Activated naive CD4-positive, alpha-beta T cell treated with anti-CD3 and anti-CD28 coated beads, Interleukin-2, amount 50 U/mL, for 72 hours (primary cell): Measurements from ENCODE around the gene VGLL4. TPM values are rescaled to one million over a fixed set of nuclear protein-coding genes. Genes with fewer than 3 reads are reported as not detected.
"Not testable (repeated sequence)": the region's sequence is repeated elsewhere in the genome, so short reads cannot be mapped to it uniquely, and the experiment has no call there.

Experiments
- ATAC-seq, 2 donors: fragments of 150-1000 bp; cut with Tn5 transposase; 2 replicates each; pipeline ENCODE4 v1.10.0; 2021; ENCODE audit warnings: mild to moderate bottlenecking in 2 of 2, moderate library complexity in 2 of 2
- DNase-seq, 2 donors: peaks; one replicate each; pipeline ENCODE4 v3.0.0; 2021 to 2022; ENCODE audit warnings: low spot score in 2 of 2
- H3K27ac Mint-ChIP-seq, 2 donors: one replicate each; pipeline ENCODE4 v1.8.0; 2022; ENCODE audit warnings: mild to moderate bottlenecking in 2 of 2, mixed read lengths in 2 of 2
- H3K36me3 Mint-ChIP-seq, 2 donors: one replicate each; pipeline ENCODE4 v1.8.0; 2022; ENCODE audit warnings: mixed read lengths in 2 of 2
- H3K9me3 Mint-ChIP-seq, 2 donors: one replicate each; pipeline ENCODE4 v1.8.0; 2022; ENCODE audit warnings: mixed read lengths in 2 of 2
- total RNA-seq, 2 donors: library from RNA; stranded (reverse); gene quantifications; one replicate each; pipeline ENCODE4 v1.2.3, GENCODE V29; 2022

Gene VGLL4
- total RNA-seq, 2 donors from 2014 or later = 14.8 to 24.9 TPM

DNA sequence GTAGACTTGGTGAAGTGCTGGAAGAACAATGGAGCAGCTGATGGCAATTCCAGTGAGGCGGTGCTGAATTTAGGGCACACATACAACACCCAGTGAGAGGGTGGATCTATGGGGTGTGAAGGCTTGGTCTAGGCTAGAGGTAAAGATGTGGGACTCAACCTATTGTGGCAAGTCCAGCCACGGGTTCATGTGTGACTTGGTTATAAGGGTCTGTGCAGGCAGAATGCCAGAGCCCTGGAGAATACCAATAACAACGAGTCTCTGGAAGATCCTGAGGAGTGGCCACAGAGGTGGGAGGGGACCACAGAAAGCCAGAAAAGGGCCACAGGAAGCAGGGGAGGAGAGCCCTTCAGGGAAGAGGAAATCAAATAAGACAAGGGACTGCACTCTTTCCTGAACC is 55.0 kb downstream of the VGLL4 start:
- ATAC-seq (no peak), DNase-seq (no peak)
- Mint-ChIP-seq H3K36me3 (peaks cover 0 to 14% of the 10 kb centered on the region in 2 donors), H3K27ac (peak overlapping the region; percentile 48 to 63), H3K9me3 (no peaks in the 10 kb centered on the region)

DNA sequence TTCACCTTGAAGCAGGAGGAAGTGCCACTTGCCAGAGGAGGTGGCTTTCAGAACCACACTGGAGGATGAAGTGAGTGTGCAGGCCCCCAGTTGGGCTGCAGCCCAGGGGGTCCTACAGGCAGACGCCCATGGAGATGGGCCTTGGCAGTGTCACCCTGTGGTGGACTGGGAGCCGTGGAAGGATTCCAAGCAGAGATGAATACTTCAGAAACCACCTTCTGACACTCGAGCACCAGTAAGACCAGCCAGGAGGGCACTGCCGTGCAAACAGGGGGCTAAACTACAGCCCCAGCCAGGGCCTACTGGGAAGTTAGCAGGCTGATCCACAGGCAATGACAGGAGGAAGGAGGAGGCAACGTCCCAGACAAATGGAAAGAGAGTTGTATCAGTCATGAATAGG is 55.4 kb downstream of the VGLL4 start:
- H3K36me3 Mint-ChIP-seq = peaks cover 0 to 14% of the 10 kb centered on the region in 2 donors
- ATAC-seq = no peak
- no peaks in the 10 kb centered on the region for H3K9me3 Mint-ChIP-seq
- no peak for DNase-seq
- peak overlapping the region in 1 of 2 donors; percentile 48 for H3K27ac Mint-ChIP-seq

DNA sequence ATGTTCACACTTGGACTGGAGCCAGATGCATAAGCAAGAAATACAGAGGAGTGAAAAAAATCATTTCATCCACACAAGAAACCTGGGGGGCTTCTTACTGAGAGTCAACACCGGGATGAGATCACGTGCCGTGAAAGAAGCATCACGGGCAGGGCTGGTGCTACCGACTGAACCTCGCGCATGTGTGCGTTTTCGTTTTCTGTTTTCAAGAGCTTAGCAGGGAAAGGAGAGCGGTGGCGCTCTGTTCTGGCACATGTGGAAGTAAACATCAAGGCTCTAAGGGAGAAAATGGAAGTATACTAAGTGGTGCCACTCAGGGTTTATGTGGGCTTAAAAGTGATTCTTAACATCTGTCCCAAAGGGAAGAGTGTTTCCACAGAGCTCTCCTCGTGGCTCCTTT is 55.9 kb downstream of the VGLL4 start:
- H3K36me3 Mint-ChIP-seq = peaks cover 0 to 14% of the 10 kb centered on the region in 2 donors

DNA sequence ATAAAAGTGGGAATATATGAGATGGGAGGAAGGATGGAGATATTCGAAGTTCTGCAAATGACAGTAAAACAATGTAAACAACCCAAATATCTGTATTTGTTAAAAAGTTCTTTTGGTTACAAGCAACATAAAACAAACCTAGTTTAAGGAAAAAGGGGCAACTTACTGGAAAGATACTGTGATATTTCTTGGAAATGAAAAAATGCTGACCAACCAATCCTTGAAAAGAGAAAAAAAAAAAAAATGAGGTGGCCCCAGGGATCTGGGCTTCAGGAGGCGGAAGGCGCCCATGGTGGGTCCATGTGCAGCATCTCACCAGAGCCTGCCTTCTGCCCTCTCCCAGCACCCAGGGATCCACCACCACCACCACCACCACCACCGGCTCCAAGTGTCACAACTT is 59.1 kb downstream of the VGLL4 start:
- Mint-ChIP-seq H3K36me3 (peaks cover 0 to 14% of the 10 kb centered on the region in 2 donors), H3K9me3 (no peaks in the 10 kb centered on the region), H3K27ac (no peak overlapping the region)
- DNase-seq (no peak), ATAC-seq (no peak)

More for the DNA sequence above, 55.9 kb downstream of the VGLL4 start:
- ATAC-seq (no peak), DNase-seq (no peak)
- H3K9me3 Mint-ChIP-seq = no peaks in the 10 kb centered on the region
- peak overlapping the region in 1 of 2 donors; percentile 48 for H3K27ac Mint-ChIP-seq

DNA sequence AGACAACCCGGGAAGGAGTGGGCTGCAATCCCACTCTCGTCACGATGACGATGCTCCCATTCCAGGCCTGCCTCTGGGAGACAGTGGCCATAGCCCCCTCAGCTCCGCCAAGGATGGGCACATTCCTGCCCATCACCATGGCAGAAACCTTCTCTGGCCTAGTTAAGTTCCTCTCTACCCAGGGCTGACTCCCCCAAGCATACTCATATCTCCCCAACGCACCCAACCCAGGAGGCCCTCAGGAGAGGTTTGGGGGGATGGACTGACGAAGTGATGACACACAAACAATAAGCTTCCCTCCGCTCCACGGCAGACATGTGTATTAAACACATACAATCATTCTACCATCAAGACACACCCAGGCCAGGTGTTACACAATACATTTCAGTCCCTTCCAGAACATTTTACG is 60.1 kb downstream of the VGLL4 start:
- H3K36me3 Mint-ChIP-seq = peaks cover 0 to 14% of the 10 kb centered on the region in 2 donors
- no peaks in the 10 kb centered on the region for H3K9me3 Mint-ChIP-seq
- ATAC-seq = no peak
- no peak for DNase-seq
- H3K27ac Mint-ChIP-seq = no peak overlapping the region

DNA sequence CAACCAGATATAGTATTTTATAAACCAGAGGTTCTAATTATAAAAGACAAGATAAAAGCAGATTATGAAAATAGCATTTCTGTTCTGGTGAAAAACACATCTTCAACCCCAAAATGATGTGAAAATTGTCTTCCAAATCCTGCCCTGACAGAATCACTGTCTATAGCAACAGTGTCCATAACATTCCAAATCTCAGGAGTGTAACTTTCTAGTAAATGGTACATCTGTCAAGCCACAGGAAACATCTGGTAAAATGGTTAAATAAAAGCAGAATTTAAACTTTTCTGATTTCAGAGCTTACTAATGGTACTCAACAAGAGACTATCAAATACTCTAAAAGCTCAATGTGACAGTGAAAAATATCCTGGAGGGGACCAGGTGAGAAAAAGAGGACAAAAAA is 60.5 kb downstream of the VGLL4 start:
- ATAC-seq = no peak

DNA sequence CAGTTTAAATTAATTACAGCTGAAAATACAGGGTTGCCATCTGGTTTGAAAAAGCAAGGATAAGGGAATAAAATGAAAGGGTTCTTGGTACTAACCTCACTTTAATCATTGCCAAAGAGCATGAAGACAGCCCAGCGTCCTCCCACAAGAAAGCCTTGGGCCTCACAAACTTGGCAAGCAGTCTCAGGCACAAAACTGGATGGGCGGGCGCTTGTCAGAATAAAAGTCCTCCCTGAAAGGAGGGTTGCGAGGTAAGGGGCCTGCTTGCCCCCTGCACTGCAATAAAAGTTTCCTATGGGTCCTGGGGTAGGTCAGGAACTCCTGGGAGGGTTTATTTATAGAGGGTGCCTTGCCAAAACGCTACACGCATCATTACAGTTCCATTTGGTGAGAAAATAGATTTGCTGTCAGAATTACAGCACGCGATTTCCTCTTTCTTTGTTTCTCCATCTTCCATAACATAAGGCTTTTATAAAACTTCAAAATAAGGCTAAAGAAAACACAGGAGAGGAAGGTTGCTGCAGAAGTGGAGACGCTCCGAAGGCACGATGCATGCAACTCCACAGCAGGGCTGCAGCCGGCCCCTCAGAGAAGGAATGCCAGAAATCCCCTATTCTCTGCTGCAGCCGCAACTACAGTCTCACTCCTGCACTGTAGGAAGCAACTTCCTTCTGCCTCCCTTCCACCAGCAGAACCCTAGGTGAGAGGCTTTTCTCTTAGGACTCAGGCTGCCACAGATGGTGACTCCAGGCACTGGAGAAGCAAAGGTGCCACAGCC is 61.3 kb downstream of the VGLL4 start:
- ATAC-seq = peak; percentile 29 to 48
- Mint-ChIP-seq H3K27ac (peak overlapping the region in 1 of 2 donors; percentile 89), H3K36me3 (peaks cover 0 to 8% of the 10 kb centered on the region in 2 donors), H3K9me3 (no peaks in the 10 kb centered on the region)
- no peak for DNase-seq

More for the DNA sequence above, 60.5 kb downstream of the VGLL4 start:
- Mint-ChIP-seq H3K9me3 (no peaks in the 10 kb centered on the region), H3K36me3 (peaks cover 0 to 14% of the 10 kb centered on the region in 2 donors), H3K27ac (no peak overlapping the region)
- DNase-seq = no peak

DNA sequence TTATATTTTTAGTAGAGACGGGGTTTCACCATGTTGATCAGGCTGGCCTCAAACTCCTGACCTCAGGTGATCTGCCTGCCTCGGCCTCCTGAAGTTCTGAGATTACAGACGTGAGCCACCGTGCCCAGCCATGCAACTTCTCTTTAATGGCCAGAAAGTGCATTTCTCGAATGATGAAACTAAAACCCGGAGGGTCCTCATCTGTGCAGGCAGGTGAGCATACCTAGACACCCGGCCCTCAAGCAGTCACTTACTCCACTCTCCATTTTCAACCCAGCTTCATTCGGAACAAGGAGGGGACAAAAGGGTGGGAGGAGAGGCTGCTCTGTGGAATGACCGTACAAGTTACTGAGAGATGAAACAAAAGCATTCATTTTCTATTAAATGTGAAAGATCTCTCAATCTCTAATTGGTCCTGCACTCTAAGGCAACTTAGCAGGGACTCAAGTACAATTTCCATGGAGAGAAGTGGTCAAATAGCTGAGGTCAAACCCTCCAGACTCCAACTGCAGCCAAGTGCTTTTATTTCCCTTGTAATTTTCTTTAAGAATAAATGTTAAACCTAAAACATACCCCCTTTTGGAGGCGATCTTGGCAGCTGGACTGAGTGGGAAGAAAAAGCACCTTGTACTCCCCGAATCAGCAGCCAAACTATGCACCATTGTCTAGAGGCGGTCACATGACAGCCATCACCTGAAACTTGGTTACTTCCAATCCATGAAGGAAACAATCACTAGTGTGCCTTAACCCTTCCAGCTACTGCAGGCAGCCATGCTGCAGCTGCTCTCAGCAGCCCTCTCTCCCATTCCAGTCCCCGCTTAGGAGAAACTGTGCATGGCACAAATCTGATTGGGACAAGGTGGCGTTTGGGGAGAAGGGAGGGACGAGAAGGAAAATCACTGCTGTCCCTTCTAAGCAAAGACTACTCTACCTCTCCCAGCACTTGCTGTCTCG is 62.2 kb downstream of the VGLL4 start:
- H3K9me3 Mint-ChIP-seq = no peaks in the 10 kb centered on the region
- no peak for DNase-seq
- peaks cover 0 to 4% of the 10 kb centered on the region in 2 donors for H3K36me3 Mint-ChIP-seq
- no peak for ATAC-seq
- H3K27ac Mint-ChIP-seq = peak overlapping the region in 1 of 2 donors; percentile 89

DNA sequence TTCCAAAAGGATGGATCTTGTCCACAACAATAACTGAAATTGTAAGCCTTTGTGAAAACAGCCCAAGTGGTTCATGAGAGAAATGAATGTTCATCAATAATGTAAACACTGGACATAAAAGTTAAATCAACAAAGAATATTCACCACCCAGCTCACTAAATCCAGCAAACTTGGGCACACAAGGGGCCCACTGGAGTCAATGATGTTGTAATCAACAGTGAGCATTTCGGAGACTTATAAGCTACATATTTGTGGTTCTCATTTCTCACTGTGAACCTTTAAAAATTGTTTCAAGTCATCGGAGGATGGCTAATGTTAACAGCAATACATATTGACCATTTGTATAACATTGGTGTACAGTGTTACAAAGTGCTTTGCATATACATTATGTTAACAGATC is 63.1 kb downstream of the VGLL4 start:
- H3K9me3 Mint-ChIP-seq = no peaks in the 10 kb centered on the region
- no peak for DNase-seq
- H3K36me3 Mint-ChIP-seq = no peaks in the 10 kb centered on the region
- no peak overlapping the region for H3K27ac Mint-ChIP-seq
- no peak for ATAC-seq

DNA sequence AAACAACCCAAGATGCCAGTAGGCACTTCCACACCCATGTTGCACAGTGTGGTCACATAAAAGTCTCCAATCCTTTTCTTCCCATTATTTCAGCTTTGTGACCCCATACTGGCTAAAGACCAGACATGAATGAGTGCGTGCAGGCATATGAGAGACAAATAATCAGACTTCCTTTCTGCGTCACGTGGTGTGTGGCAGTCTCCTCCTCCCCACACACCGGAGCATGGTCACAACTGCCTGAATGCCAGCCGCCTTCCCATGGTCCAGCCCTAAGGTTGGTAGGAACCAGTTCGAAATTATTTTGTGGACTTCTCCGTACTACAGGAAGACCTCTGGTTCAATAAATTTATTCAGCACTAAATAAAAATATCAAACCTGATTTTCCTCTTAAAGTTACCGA is 65.5 kb downstream of the VGLL4 start:
- ATAC-seq (no peak), DNase-seq (no peak)
- H3K9me3 Mint-ChIP-seq = no peaks in the 10 kb centered on the region
- peak overlapping the region in 1 of 2 donors; percentile 3 for H3K27ac Mint-ChIP-seq
- H3K36me3 Mint-ChIP-seq = no peaks in the 10 kb centered on the region

DNA sequence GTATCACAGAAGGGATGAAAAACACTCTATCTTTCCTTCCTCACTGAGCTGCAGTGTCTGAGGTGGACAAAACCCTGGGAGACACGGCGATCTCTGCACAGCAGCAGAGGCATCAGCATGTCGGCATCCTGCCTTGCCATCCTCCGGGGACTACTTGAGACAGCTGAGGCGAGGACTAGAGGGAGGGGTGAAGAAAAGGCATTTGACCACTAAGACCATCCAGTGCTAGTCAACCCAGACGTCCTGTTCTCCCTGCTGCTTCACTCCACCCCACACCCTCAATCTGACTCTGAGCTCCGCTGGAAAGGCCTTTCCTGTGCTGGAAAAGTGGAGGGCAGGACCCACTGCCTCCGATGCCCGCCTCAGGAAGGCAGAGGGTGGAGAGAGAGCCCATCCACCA is 67.3 kb downstream of the VGLL4 start:
- no peaks in the 10 kb centered on the region for H3K9me3 Mint-ChIP-seq
- peak overlapping the region in 1 of 2 donors; percentile 85 for H3K27ac Mint-ChIP-seq
- H3K36me3 Mint-ChIP-seq = no peaks in the 10 kb centered on the region
- no peak for ATAC-seq
- DNase-seq = no peak

DNA sequence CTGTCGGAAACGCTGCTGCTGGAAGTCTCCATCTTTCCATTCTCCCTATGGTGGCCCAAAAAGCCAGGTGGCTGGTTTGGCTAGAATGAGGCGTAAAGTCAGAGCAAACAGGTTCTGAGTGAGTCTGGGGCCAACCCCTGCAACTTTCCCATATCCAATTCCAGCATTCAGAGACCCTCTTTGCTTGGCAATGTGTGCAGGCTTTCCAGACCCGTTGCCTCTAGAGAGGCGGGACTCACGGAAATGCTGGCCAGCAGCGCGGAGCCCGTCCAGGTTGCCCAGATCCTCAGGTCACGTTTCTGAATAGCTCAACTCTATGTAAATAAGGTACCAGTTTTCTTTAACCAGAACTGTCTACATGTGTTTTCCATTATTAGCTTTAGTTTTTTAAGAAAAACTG is 68.0 kb downstream of the VGLL4 start:
- no peak for ATAC-seq
- no peak for DNase-seq
- Mint-ChIP-seq H3K9me3 (no peaks in the 10 kb centered on the region), H3K27ac (no peak overlapping the region), H3K36me3 (no peaks in the 10 kb centered on the region)

DNA sequence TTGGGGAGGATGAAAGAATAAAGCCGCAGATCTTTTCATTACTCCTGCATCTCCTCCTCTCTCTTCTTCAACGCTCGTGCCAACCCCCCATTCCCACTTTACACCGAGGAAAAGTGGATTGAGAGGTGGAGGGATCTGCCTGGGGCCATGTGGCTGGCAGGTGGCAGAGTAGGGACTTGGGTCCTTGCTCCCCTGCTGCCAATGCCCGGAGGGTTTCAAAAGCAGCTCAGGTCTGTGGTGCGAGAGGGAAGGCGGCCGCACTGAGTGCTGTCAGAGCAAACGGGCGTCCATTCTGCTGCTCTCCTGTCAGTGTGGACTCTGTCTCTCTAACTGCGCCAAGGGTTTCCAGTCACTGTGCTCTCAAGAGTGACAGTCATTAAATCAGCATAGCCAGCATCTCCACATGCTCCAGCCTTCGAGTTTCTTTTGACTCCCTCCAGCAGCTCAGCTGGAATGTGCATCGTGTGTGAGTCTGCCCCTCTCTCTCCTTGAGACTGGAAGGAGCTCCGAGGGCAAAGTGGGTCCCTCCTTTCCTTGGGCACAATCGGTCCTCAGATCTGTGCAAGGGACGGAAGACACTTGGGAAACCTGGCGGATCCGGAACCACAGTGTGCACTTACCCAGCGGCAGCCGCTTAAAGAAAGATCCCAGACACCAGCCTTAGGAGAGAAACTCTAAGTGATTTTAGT is 68.6 kb downstream of the VGLL4 start:
- DNase-seq = no peak
- Mint-ChIP-seq H3K36me3 (no peaks in the 10 kb centered on the region), H3K9me3 (no peaks in the 10 kb centered on the region), H3K27ac (no peak overlapping the region)
- no peak for ATAC-seq

DNA sequence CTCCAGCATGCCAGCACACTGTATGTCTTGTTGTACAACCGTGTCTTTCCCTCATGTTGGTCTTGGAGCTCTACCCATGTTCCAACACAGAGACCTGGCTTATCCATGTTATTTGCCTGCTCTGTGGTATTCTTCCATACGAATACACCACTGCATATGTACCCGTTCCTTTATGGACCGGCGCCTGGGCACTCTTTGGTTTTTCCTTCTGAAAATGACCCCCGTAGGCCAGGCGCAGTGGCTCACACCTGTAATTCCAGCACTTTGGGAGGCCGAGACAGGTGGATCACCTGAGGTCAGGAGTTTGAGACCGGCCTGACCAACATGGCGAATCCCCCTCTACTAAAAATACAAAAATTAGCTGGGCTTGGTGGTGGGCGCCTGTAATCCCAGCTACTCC is 71.1 kb downstream of the VGLL4 start:
- not testable (repeated sequence) for DNase-seq, H3K36me3 Mint-ChIP-seq, ATAC-seq, H3K9me3 Mint-ChIP-seq
- H3K27ac Mint-ChIP-seq = peak overlapping the region in 1 of 2 donors; percentile 84

DNA sequence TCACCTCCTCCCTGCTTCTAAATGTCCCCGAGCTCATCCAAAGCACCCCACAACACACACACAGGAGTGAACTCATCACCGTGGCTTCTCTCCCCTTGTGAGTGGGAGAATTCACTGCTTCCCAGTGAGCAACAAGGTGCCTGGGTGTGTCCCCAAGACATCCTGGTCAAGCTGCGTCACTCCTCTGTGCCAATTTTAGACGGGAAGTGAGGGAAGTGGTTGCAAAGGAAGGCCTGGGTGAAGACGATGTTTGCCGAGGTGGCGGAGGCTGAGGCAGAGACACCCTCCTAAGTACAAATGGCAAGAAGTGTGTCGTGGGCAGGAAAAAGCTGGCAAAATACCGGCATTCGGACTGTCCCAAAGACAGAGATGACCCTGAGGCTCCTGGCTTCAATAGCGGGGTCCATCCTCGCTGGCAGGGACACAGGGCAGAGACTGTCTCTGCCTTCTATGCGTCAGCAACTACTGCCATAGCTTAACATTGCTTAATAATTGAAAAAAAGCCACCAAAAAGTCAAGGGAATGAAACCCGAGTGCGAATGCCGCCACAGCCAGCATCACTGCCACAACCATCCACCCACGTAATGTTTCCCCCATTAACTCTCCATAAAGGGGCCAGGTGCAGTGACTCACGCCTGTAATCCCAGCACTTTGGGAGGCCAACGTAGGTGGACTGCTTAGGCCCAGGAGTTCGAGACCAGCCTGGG is 72.8 kb downstream of the VGLL4 start:
- H3K9me3 Mint-ChIP-seq = no peaks in the 10 kb centered on the region
- H3K27ac Mint-ChIP-seq = peak overlapping the region in 1 of 2 donors; percentile 61
- DNase-seq (no peak), ATAC-seq (no peak)
- H3K36me3 Mint-ChIP-seq = no peaks in the 10 kb centered on the region

DNA sequence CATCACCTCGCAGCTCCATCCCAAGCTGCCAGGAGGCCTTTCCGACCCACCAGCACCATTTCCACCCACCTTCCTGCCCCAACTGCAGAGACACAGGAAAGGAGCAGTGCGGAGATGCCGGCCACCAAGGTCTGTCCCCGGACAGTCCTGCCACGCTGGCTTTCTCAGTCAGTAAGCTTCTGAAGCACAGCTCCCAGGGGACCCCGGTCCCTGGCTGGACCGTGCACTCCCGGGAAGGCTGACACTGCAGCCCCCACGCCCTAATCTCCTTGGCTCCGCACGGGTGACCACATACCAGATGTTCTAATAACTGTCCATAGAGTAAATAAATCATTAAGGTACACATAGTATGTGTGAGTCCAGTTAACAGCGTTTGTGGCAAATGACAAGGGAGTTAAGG is 73.5 kb downstream of the VGLL4 start:
- Mint-ChIP-seq H3K27ac (peak overlapping the region in 1 of 2 donors; percentile 61), H3K9me3 (no peaks in the 10 kb centered on the region), H3K36me3 (no peaks in the 10 kb centered on the region)
- ATAC-seq (no peak), DNase-seq (no peak)
